ENCODE results near the gene ABL1. TPM values are rescaled to one million over a fixed set of nuclear protein-coding genes. Genes with fewer than 3 reads are reported as not detected.

Gene ABL1
- polyA plus RNA-seq, 1 of the 3 experiments (the other 2 are of a cell fraction), result 24.6 TPM

GRCh38 chr9:130860458-130861316 lies 25.6 kb downstream of the ABL1 start:
- no peak for DNase-seq
- CTCF ChIA-PET, result interaction anchor here (0.6 to 7.5 kb wide), 5 partner anchors 8 to 160 kb away, joined by 3 to 86 read pairs (median 3); no protein-coding TSS in a partner anchor
- Histone ChIP-seq H3K9me3 (no peaks in the 10 kb centered on the region), H3K4me3 (ENCODE audit: low read depth in 2 of 2, low read length in 1 of 2) (no peak overlapping the region), H2AFZ (ENCODE audit: low read depth) (no peak overlapping the region), H3K9ac (peak overlapping the region; percentile 54), H3K36me3 (replicated peaks in 1 of 2; ENCODE audit: control insufficient read depth in 1 of 2, insufficient read depth in 2 of 2, low read length in 1 of 2) (peaks cover 35 to 49% of the 10 kb centered on the region in 2 experiments), H3K79me2 (ENCODE audit: insufficient read depth) (peaks cover 98% of the 10 kb centered on the region), H3K27me3 (ENCODE audit: insufficient read depth) (no peaks in the 10 kb centered on the region), H3K4me2 (peak overlapping the region; percentile 66), H3K4me1 (ENCODE audit: control insufficient read depth in 1 of 2, insufficient read depth in 2 of 2, low read depth in 1 of 2, low read length in 1 of 2) (peaks cover 13 to 26% of the 10 kb centered on the region in 2 experiments; a peak in 3 of 4 replicates), H3K27ac (ENCODE audit: low read depth in 2 of 2, low read length in 1 of 2) (peak overlapping the region; percentile 51 to 89), H4K20me1 (ENCODE audit: insufficient read depth) (peaks cover 65% of the 10 kb centered on the region), H3K9me2 (no peaks in the 10 kb centered on the region), H3F3A (replicated peaks; ENCODE audit: insufficient read depth) (peaks cover 42% of the 10 kb centered on the region)
- POLR2A ChIA-PET, result no interaction called here
- 0 out of 2 replicates have a peak, but pooled peaks have one; percentile 48 for TF ChIP-seq ELF1 (IDR thresholded peaks at IDR 0.05)
- TF ChIP-seq TAF1 (IDR thresholded peaks at IDR 0.05; ENCODE audit: borderline replicate concordance, low read depth, low read length), result 0 out of 2 replicates have a peak, but pooled peaks have one; percentile 17
- peak; percentile 65; the same call in 1 of the 2 replicates for TF ChIP-seq FOSL2 (IDR thresholded peaks at IDR 0.05; ENCODE audit: borderline replicate concordance, low read depth)
- TF ChIP-seq SMC3 (IDR thresholded peaks at IDR 0.05; ENCODE audit: low read depth, low read length), result peak; percentile 17; the same call in 1 of the 2 replicates
- TF ChIP-seq ZBTB33 (IDR thresholded peaks at IDR 0.05; ENCODE audit: borderline replicate concordance, low read depth), result 0 out of 2 replicates have a peak, but pooled peaks have one; percentile 43
- peak; percentile 53 for TF ChIP-seq CTCF (IDR thresholded peaks at IDR 0.05)
- TF ChIP-seq YY1 (IDR thresholded peaks at IDR 0.05; ENCODE audit: low read depth), result no peak
- TF ChIP-seq GATA2 (CRISPR knock-in tag; IDR thresholded peaks at IDR 0.05), result no peak
- no peak for TF ChIP-seq USF2 (IDR thresholded peaks at IDR 0.05; ENCODE audit: borderline replicate concordance, low read depth, low read length)
- peak; percentile 45; the same call in 1 of the 2 replicates for TF ChIP-seq JUND (IDR thresholded peaks at IDR 0.05)
- TF ChIP-seq PBX3 (IDR thresholded peaks at IDR 0.05), result 0 out of 2 replicates have a peak, but pooled peaks have one; percentile 20
- TF ChIP-seq RAD21 (IDR thresholded peaks at IDR 0.05; ENCODE audit: low read length), result peak; percentile 29; the same call in 1 of the 2 replicates
- peak; percentile 34; the same call in 1 of the 2 replicates for TF ChIP-seq TEAD4 (IDR thresholded peaks at IDR 0.05; ENCODE audit: borderline replicate concordance, insufficient read depth)
- peak; percentile 30; the same call in 1 of the 2 replicates for TF ChIP-seq TCF12 (IDR thresholded peaks at IDR 0.05)
- no peak for TF ChIP-seq SIN3A (IDR thresholded peaks at IDR 0.05; ENCODE audit: borderline replicate concordance, low read depth, low read length)
- TF ChIP-seq MAX (IDR thresholded peaks at IDR 0.05; ENCODE audit: low read depth), result peak; percentile 58; the same call in 1 of the 2 replicates
- TF ChIP-seq USF1 (IDR thresholded peaks at IDR 0.05; ENCODE audit: borderline replicate concordance, low read depth), result no peak
- 83% methylated on average over 24 of the region's 28 CpGs for WGBS (ENCODE audit: low lambda C conversion rate)

Measured in SK-N-SH (cell line).